GM12892 (cell line): ENCODE results near the gene NRXN3.

Experiments used
- POLR2A ChIP-seq: IDR thresholded peaks from 2 replicates; pipeline ENCODE4 v1.6.1; 2011; ENCODE audit warnings: low read depth, low read length, control low read depth
- POLR2AphosphoS5 ChIP-seq: IDR thresholded peaks from 2 replicates; pipeline ENCODE4 v1.6.1; 2011; ENCODE audit warnings: low read depth, low read length, control low read depth

DNA sequence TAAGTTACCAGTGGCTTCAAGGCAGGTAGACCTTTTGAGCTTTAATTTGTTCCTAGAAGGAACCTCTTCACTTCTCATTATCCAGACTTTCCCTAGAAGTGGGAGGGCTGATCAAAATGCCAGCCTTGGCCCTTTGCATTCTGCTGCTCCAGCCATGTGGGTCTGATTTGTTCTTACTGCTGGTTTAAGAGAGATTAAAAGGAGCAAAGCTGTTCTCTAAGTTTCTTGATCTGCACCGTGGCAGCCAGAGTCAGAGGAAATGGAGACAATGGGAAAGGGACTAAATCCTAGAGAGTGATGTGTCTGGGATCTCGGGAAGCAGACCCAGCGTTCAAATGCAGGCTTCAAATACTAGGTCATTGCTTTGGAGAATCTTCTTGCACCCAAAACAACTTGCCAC, 1281.4 kb downstream of the NRXN3 start:
- no peak for TF ChIP-seq POLR2AphosphoS5
- no peak for TF ChIP-seq POLR2A
